ENCODE data around the gene ANO1.

GRCh38 chr11:70109903-70110302 is 31.8 kb downstream of the ANO1 start:
- TF ChIP-seq GATA3 (IDR thresholded peaks at IDR 0.05; ENCODE audit: low read depth, low read length) (no peak), GATA2 (IDR thresholded peaks at IDR 0.05; ENCODE audit: low read depth, low read length) (no peak)

Data from SH-SY5Y (cell line).